DOHH2 (cell line): Measurements from ENCODE around the gene TAX1BP1.

Source experiments
- H3F3A ChIP-seq: fragments of 200-600 bp; sonication (generic), shearing (Covaris generic); 2 replicates; pipeline ENCODE4 v1.6.0; 2016; ENCODE audit warnings: antibody characterized with exemption, mild to moderate bottlenecking; ENCODE audit not compliant: control insufficient read depth, insufficient read depth
- H3K27ac ChIP-seq: fragments of 200-600 bp; sonication (generic); 2 replicates; pipeline ENCODE4 v1.5.1; 2014; ENCODE audit warnings: low read depth, mild to moderate bottlenecking, low read length, moderate library complexity
- H3K27me3 ChIP-seq: fragments of 200-600 bp; sonication (generic); 2 replicates; pipeline ENCODE4 v1.6.1; 2014; ENCODE audit warnings: mild to moderate bottlenecking, low read length, mixed read lengths; ENCODE audit not compliant: control insufficient read depth
- H3K36me3 ChIP-seq: fragments of 200-600 bp; sonication (generic); 2 replicates; pipeline ENCODE4 v1.6.1; 2014; ENCODE audit warnings: mild to moderate bottlenecking, low read length, moderate library complexity, mixed read lengths; ENCODE audit not compliant: control insufficient read depth
- H3K4me1 ChIP-seq: fragments of 200-600 bp; sonication (generic); 2 replicates; pipeline ENCODE4 v1.6.1; 2014; ENCODE audit warnings: mild to moderate bottlenecking, low read length, mixed read lengths; ENCODE audit not compliant: control insufficient read depth
- H3K4me2 ChIP-seq: fragments of 200-600 bp; sonication (generic); 2 replicates; pipeline ENCODE4 v1.6.0; 2014; ENCODE audit warnings: mild to moderate bottlenecking, low read length, moderate library complexity
- H3K4me3 ChIP-seq: fragments of 200-600 bp; sonication (generic); 2 replicates; pipeline ENCODE4 v1.5.1; 2014; ENCODE audit warnings: mild to moderate bottlenecking, low read length, mixed read lengths
- H3K79me2 ChIP-seq: fragments of 200-600 bp; sonication (generic); 2 replicates; pipeline ENCODE4 v1.6.1; 2014; ENCODE audit warnings: mild to moderate bottlenecking, low read length, mixed read lengths; ENCODE audit not compliant: control insufficient read depth
- H3K9me2 ChIP-seq: fragments of 200-600 bp; sonication (generic); replicated peaks from 2 replicates; pipeline ENCODE4 v1.6.1; 2014; ENCODE audit warnings: mild to moderate bottlenecking, low read length, mixed read lengths; ENCODE audit not compliant: control insufficient read depth
- H3K9me3 ChIP-seq: fragments of 200-600 bp; sonication (generic); 2 replicates; pipeline ENCODE4 v1.6.1; 2014; ENCODE audit warnings: antibody characterized with exemption, low read length, mixed read lengths; ENCODE audit not compliant: control insufficient read depth, insufficient read depth
- H4K20me1 ChIP-seq: fragments of 200-600 bp; sonication (generic); 2 replicates; pipeline ENCODE4 v1.6.0; 2014; ENCODE audit warnings: low read depth, mild to moderate bottlenecking, antibody characterized with exemption, low read length, moderate library complexity; ENCODE audit not compliant: control insufficient read depth, insufficient read depth
- CTCF ChIP-seq: fragments of 200-600 bp; sonication (generic); IDR thresholded peaks from one replicate; pipeline ENCODE4 v1.5.1; 2014; ENCODE audit warnings: antibody characterized with exemption, mild to moderate bottlenecking, low read depth, low read length; ENCODE audit not compliant: poor library complexity, severe bottlenecking
- EZH2phosphoT487 ChIP-seq: fragments of 200-600 bp; sonication (generic); IDR thresholded peaks from 2 replicates; pipeline ENCODE4 v1.6.1; 2017; ENCODE audit warnings: borderline replicate concordance, mild to moderate bottlenecking, antibody characterized with exemption, low read length, moderate library complexity, mixed read lengths

Gene TAX1BP1

GRCh38 chr7:27825891-27826290 lies 85.9 kb downstream of the TAX1BP1 start:
- peaks cover 11% of the 10 kb centered on the region; the same call in 1 of the 2 replicates for H3K36me3 ChIP-seq
- H3K27ac ChIP-seq: no peak overlapping the region
- no peak overlapping the region for H3K4me2 ChIP-seq
- no peak overlapping the region for H3K4me3 ChIP-seq
- no peaks in the 10 kb centered on the region for H3K9me2 ChIP-seq
- no peaks in the 10 kb centered on the region for H3K79me2 ChIP-seq
- H3K27me3 ChIP-seq: no peaks in the 10 kb centered on the region
- no peaks in the 10 kb centered on the region for H3K9me3 ChIP-seq
- TF ChIP-seq CTCF (no peak), EZH2phosphoT487 (no peak)
- no peaks in the 10 kb centered on the region for H3F3A ChIP-seq
- H3K4me1 ChIP-seq: no peaks in the 10 kb centered on the region
- H4K20me1 ChIP-seq: no peaks in the 10 kb centered on the region

- no peak overlapping the region for H3K4me3 ChIP-seq
- no peaks in the 10 kb centered on the region for H3K4me1 ChIP-seq
- no peaks in the 10 kb centered on the region for H3F3A ChIP-seq
- H3K9me3 ChIP-seq: no peaks in the 10 kb centered on the region
- H3K79me2 ChIP-seq: no peaks in the 10 kb centered on the region
- no peaks in the 10 kb centered on the region for H4K20me1 ChIP-seq
- H3K36me3 ChIP-seq: peaks cover 15% of the 10 kb centered on the region
- TF ChIP-seq EZH2phosphoT487 (no peak), CTCF (no peak)
- H3K27ac ChIP-seq: no peak overlapping the region
- no peaks in the 10 kb centered on the region for H3K27me3 ChIP-seq
- no peaks in the 10 kb centered on the region for H3K9me2 ChIP-seq
- no peak overlapping the region for H3K4me2 ChIP-seq
Observed at GRCh38 chr7:27826357-27826756, 86.4 kb downstream of the TAX1BP1 start.

GRCh38 chr7:27834179-27834921 lies 94.4 kb downstream of the TAX1BP1 start:
- Histone ChIP-seq H3K9me2 (no peaks in the 10 kb centered on the region), H3K4me3 (no peak overlapping the region), H4K20me1 (no peaks in the 10 kb centered on the region), H3K4me1 (no peaks in the 10 kb centered on the region), H3F3A (no peaks in the 10 kb centered on the region), H3K4me2 (no peak overlapping the region), H3K9me3 (no peaks in the 10 kb centered on the region), H3K27ac (no peak overlapping the region), H3K36me3 (peaks cover 59% of the 10 kb centered on the region), H3K79me2 (no peaks in the 10 kb centered on the region), H3K27me3 (no peaks in the 10 kb centered on the region)
- TF ChIP-seq EZH2phosphoT487 (no peak), CTCF (no peak)

DNA sequence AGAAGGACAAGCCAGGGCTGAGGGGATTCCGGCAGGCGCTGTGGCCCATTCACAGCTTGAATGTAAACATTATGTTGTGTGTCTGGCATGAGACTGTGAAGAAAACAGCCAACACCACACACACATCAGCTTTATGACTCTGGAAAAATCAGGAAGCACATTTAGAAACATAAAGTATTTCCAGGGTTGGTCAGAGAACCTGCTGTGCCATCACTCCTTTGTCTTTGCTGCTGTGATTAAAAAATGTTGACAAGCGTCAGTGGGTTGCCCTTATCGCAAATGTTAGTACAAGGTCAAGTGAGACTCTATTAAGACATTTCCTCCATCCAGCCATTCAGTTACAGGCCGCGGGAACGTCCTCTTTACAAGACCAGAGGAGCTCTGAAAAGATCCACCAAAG lies 95.4 kb downstream of the TAX1BP1 start:
- Histone ChIP-seq H3K4me3 (no peak overlapping the region), H3K9me3 (no peaks in the 10 kb centered on the region), H4K20me1 (no peaks in the 10 kb centered on the region), H3K27ac (no peak overlapping the region), H3K9me2 (no peaks in the 10 kb centered on the region), H3F3A (no peaks in the 10 kb centered on the region), H3K4me1 (no peaks in the 10 kb centered on the region), H3K79me2 (no peaks in the 10 kb centered on the region), H3K36me3 (peaks cover 66% of the 10 kb centered on the region), H3K4me2 (no peak overlapping the region), H3K27me3 (no peaks in the 10 kb centered on the region)
- TF ChIP-seq EZH2phosphoT487: no peak
- no peak for TF ChIP-seq CTCF
